ENCODE data around the gene KIAA0319L.
"Not testable (repeated sequence)": the region's sequence is repeated elsewhere in the genome, so short reads cannot be mapped to it uniquely, and the experiment has no call there.

KIAA0319L gene

DNA sequence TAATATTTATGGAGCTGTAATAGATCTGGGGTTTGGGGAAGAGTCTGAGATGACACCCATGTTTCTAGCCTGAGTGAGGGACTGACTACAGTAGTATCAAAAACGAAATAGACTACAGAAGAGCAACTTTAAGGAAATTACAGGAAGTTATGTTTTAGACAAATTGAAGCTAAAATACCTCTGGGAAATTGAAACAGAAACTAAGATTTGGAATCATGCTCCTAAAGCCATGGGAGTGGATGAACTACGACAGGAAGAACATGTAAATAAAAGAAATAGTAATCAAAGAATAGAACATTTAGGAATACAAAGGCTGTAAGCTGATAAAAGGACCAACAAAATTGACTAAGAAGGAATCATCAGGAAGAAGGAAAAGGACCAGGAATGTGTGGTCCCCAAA lies 68.9 kb downstream of the KIAA0319L start:
- no peak for DNase-seq (ENCODE audit: low read depth)

DNA sequence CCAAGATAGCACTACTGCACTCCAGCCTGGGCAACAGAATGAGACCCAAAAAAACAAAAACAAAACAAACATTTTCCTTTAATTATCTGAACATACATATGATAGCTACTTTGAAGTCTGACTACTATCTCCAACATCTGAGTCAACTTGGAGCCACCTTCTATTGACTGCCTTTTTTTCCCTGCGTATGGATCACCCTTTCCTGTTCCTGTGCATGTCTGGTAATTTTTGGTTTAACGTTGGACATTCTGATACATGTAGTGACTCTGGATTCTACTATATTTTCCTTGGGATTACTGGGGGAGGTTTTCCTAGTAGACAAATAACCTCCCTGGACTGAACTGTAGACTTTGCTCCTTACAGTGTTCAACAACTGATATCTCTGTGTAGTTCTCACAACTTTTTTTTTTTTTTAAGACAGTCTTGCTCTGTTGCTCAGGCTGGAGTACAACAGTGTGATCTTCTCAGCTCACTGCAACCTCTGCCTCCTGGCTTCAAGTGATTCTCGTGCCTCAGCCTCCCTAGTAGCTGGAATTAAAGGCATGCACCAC lies 70.3 kb downstream of the KIAA0319L start:
- DNase-seq (ENCODE audit: low read depth), result no peak

DNA sequence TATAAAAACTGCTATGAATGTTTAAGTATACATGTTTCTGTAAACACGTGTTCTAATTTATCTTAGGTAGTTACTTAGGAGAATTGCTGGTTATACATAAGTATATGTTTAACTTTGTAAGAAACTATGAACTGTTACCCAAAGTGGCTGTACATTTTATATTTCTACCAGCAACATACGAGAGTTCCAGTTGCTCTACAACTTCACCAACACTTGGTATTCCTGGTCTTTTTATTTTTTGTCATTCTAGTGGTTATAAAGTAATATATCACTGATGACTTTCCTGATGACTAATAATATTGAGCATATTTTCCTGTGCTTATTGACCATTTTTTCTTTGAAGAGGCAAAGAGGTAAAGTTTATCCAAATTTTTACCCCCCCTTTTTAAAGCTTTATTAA lies 76.0 kb downstream of the KIAA0319L start:
- DNase-seq (ENCODE audit: low read depth), result no peak

DNA sequence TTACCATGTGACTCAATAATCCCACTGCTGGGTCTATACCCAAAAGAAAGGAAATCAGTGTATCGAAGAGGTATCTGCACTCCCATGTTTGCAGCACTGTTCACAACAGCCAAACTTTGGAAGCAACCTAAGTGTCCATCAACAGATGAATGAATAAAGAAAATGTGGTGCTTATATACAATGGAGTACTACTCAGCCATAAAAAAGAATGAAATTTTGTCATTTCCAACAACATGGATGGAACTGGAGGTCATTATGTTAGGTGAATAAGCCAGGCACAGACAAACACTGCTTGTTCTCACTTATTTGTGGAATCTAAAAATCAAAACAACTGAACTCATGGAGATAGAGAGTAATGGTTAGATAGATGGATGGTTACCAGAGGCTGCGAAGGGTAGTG lies 79.3 kb downstream of the KIAA0319L start:
- DNase-seq (ENCODE audit: low read depth), result no peak

DNA sequence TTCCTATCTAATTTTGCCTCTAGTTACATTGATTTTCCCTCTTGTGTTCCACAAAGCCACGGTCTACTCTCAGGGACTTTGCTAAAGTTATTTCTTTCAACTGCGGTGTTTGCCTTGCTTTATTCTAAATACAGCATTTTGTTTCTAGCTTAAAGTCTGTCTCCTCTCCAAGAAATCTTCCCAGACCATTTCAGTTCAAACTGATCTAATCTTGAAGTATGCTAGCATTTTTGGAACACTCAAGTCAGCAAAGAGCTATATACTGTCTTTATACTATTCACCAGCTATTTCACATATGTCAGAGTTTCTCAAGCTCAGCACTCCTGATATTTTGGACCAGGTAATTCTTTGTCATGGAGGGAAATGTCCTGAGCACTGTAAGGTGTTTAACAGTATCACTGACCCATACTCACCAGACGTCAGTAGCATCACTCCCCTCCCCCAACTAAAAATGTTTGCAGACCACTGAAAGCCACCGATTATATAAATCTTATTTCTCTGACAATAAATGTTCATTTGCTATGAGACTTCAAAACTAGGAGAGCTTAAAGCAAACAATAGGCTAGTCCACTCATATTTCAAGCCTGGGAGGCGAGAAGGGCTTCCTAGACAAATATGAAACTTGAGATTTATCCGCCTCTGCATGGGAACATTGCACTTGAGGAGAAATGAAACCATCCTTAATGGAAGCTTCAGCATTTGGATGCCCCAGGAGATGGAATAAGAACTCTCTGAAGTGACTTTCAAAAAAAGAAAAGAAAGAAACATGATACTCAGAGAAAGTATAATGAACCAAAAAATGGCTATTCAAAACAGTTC lies 81.1 kb downstream of the KIAA0319L start:
- no peak for DNase-seq (ENCODE audit: low read depth)

DNA sequence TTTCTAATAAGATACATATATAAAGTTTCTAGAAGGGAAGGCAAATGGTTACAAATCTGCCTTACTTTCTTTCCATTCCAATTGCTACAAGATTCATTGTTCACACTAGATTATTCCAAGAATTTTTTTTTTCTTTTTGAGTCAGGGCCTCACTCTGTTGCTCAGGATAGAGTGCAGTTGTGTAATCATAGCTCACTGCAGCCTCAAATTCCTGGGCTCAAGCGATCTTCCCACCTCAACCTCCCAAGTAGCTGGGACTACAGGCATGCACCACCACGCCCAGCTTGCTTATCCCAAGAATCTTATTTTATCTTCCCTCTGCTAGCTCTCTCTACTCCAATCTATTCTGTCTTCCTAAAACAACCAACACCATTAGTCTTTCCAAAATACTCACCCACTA lies 81.8 kb downstream of the KIAA0319L start:
- no peak for DNase-seq (ENCODE audit: low read depth)

DNA sequence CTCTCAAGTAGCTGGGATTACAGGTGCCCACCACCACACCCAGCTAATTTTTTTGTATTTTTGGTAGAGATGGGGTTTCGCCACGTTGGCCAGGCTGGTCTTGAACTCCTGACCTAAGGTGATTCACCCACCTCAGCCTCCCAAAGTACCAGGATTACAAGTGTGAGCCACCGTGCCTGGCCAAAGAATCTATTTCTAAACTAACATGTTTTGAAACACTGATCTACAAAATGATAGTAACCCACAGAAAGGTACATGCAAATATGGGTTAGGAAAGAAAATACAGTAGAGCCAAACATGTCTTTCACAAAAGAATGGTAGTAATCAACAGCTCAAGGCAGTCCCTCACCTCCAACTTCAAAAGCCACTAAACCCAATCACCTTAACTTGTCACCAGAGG lies 84.0 kb downstream of the KIAA0319L start:
- DNase-seq (ENCODE audit: low read depth), result not testable (repeated sequence)

DNA sequence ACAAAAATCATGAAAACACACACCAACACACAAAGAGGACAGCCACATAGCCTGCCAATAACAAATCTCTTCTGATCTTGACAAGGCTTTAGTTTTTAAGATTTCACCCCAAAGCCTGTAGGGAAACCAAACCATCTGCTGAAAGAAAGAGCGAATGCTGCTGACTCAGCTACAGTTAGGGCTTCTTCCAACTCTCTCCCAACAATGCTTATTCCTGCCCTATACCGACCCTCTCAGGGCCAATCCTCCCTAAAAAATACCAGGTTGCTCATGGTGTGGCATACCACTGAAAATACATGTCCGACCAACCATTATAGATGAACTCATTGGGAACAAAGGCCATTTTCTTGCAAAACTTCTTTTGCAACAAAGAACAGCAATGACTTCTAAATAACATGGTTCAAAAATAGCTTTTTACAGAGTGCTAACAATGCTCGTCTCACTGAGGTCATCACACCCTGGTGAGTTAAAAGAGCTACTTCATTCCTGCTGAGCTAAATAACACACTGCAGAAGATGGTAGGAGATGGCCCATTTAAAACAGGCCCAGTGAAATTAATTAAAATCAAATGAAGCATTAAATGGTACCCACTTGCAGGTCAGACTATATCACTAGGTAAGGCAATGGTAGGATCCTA lies 86.1 kb downstream of the KIAA0319L start:
- DNase-seq (ENCODE audit: low read depth), result no peak

DNA sequence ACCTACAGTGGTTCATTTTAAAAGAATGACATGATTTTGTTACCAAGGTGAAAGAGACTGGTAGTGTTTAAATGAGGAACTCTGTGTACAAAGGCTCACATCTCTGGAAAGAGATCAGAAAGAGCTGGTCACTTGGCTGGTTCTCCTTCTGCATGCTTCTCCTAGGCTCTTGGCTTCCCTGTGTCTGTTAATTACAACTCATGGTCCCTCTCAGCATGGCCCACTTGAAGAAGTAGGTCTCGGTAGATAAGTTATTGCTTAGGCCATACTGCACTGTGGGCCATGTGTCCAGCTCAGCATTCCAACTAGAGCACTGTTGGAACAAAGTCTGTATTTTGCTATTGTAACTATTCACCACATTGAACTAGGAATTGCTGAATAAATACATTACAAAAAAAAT lies 91.1 kb downstream of the KIAA0319L start:
- no peak for DNase-seq (ENCODE audit: low read depth)

DNA sequence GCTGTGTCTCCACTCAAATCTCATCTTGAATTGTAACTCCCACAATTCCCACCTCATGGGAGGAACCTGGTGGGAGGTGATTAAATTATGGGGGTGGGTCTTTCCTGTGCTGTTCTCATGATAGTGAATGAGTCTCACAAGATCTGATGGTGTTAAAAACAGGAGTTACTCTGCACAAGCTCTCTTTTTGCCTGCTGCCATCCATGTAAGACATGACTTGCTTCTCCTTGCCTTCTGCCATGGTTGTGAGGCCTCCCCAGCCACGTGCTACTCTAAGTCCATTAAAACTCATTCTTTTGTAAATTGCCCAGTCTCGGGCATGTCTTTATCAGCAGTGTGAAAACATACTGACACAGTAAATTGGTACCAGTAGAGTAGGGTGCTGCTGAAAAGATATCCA lies 93.5 kb downstream of the KIAA0319L start:
- DNase-seq (ENCODE audit: low read depth), result not testable (repeated sequence)

DNA sequence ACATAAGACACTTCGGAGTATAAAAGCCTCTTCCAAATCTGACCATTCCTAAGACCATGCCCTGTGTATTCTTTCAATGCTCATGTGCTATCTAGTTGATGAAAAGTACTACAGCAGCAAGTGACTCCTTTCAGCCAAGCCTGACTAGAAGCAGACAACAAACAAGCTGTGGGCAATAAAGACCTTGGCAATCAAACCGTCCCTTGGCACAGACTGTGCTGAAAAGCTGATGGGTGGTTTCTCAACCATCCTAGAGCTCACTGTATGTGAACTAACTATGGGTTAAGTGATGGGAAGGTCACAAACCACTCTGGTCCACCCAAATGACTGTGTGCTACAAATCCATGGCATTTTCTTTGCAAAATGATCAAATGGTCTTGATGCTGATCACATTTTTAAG lies 94.0 kb downstream of the KIAA0319L start:
- no peak for DNase-seq (ENCODE audit: low read depth)

DNA sequence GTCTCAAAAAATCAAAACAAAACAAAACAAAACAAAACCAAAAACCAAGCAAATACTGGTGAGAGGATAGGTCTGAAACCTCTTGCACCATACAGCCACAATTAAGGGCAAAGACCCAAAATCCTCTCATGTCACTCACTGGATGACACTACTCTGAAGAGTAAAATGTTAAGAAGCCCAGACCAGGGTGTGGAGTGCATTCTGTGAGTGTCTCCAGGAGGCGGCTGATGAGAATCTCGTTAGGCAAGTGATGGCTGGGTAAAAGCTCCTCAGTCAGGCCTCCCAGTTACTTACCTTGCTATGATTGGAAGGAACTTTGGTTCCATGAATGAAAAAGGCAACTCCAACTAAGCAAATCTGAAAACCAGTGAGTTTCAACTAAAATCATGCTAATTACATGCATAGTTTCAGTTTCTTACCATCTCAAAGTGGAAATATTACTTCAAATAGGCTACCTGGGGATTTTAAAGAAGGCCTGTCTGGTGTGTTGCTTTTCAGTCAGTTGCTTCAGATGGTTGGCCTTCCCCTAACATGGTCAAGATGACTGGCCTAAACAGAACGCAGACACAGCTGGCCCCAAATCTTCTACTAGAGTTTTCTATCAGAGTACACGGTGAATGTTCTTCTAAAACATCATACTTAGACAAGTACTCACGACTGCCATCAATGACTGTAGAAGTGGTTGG lies 95.1 kb downstream of the KIAA0319L start:
- no peak for DNase-seq (ENCODE audit: low read depth)

DNA sequence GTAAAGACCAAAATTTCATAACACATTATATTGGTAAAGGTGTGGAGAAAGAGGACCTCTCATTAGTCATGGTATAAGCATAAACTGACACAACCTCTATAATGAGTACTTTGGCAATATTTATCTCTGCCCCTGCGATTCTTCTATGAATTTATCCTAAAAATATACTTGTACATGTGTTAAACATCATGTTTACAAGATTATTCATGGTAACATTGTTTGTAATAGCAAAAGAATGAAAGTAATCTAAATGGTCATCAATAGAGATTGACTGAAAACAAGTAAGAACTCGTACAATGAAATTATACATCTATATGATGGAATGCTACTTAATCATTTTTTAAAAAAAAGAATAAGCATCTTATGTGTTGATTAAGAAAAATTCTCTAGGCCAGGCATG lies 96.4 kb downstream of the KIAA0319L start:
- no peak for DNase-seq (ENCODE audit: low read depth)

DNA sequence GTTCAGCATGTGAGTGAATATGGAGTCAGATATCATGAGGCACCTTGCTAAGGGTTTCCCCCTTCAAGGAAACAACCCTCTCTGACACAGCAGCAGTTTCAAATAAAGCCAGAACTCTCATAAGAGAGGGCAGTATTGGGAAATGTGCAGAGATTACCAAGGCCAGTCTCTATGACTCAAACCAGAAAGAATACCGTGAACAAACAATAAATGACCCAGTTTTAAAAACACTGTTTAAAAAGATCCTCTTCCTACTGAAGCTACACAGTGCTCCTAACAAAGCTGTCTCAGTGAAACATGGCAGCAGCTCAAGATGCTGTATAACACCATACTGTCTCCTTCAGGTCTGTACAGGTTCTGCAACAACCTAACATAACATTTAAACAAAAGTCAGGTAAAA lies 102.6 kb downstream of the KIAA0319L start:
- no peak for DNase-seq (ENCODE audit: low read depth)

DNA sequence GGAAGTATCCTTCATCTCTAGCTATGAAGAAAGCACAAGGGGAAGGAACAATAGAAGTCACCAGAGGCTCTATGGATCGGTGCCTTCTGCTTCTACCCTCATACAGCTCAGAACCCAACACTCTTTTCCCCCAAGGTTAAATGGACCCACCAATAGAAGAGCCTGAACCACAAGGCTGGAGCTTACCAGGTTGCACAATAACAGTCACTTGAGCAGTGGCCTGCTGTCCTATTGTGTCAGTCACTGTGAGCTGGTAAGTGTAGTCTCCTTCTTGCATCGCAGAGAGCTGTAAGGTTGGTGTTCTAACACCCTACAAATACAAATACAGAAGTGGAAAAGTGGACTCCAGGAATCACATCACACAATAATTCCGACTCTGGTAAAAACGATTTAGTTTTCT lies 103.0 kb downstream of the KIAA0319L start:
- no peak for DNase-seq (ENCODE audit: low read depth)

DNA sequence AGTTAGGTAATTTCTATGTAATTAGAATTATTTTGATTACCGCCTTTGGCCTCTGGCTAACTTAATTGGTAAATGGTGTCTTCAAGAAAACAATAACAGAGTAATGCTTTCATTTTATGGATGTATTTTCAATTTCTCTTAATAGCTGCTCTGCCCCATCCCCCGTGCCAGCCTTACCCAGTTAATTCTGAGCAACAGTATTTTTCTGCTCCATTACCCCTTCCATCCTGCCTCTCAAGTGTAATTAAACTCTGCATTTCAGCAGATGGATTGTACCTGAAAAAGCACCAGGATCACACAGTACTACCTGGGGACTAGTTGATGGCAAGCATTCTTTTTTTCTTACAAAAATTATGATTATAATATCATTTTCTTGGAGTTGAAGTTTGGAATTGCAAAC lies 104.2 kb downstream of the KIAA0319L start:
- no peak for DNase-seq (ENCODE audit: low read depth)

DNA sequence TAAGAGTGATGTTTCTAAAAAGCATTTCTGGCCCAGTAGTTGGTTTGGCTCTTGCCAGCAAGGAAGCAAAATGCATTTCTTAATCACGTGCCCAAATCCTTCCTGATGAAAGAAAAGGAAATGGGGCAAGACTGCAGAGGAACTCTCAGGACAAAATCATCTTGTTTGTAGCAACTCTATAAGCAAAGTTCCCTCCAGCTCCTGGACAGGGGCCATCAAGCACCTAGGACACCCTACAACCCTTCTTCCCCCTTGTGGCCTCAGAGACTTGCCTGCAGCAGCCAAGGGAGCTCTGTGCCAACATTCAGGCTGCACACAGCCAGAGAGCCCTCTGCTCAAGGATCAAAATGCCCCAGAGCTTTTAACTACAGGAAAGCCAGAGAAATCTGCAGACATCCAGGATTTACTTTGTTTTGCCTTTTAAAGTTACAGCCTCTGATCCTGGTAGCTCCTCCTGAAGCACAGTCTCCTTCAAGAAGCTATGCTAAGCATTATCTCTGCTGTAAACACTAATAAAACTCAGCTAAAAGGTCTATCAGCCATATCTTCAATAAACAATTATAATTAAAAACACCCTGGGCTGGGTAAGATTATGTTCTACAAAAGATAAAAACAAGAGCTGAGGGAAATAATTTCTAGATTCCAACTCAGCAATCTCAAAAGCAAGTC lies 105.0 kb downstream of the KIAA0319L start:
- no peak for DNase-seq (ENCODE audit: low read depth)

DNA sequence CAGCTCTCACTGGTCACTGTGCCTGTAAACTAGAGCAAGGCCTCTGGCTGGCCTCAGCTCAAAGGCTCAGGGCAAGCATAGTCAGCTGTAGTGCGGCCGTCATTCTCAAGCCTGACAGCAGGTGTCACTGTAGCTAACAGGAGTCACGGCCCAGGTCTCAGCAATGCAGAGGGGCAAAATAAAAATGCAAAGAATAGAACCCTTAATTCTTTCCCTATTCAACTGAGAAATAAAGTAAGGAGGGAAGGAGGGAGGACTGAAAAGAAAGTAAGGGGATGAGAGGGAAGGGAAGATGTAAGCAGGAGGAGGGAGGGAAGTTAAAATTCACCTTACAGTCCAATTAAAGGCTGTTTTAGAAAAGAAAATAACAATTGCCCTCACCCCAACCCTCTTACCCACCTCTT lies 106.1 kb downstream of the KIAA0319L start:
- DNase-seq (ENCODE audit: low read depth), result peak; percentile 47

DNA sequence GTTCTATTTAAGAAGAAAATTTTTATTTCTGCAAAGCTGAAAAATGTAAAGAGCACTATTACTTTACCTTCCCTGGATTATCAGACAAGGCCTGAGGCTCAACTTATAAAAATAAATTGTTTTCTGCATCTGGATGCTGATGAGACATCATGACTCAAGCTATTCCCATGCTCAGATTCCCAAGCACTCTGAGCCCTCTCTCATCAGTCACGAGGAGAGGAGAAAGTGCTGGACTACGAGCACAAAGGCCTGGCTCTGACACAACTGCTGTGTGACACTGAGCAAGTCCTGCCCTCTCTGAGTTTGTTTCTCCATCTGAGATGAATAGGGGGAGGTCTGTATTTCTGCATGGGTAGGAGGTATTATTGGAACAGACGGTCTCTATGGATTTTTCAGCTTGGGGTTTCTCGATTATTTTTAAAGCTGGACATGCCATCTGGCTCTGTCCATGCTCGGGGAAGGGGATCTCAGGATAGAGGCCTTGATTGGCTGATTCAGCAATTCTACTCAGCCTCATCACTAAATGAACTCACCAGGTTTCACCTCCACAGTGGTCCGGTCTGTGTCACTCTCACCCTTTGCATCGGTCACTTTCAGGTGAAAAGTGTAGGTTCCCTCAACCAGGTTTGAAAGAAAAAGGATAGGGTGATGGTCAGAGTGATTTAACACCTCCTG lies 107.7 kb downstream of the KIAA0319L start:
- no peak for DNase-seq (ENCODE audit: low read depth)

DNA sequence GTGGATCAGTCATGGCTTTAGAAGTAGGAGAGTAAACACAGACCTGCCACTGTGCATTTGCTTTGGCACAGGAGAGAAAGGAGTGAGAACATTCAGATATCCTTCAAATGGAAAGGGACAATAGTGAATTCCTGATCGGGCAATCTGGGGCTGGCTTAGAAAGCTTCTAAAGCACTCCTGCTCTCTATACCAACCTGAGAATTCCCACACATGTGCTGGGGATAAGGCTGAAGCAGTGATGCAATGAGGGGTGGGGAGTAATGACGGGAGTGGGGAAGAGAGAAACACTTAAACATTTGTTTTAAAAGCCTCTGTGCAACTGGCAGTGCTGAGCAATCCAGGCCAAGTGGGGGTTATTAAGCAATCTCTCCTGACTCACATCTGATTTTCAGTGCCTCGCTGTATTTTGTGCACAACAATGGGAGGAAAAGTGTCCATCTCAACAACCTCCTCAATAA lies 108.8 kb downstream of the KIAA0319L start:
- DNase-seq (ENCODE audit: low read depth), result no peak

DNA sequence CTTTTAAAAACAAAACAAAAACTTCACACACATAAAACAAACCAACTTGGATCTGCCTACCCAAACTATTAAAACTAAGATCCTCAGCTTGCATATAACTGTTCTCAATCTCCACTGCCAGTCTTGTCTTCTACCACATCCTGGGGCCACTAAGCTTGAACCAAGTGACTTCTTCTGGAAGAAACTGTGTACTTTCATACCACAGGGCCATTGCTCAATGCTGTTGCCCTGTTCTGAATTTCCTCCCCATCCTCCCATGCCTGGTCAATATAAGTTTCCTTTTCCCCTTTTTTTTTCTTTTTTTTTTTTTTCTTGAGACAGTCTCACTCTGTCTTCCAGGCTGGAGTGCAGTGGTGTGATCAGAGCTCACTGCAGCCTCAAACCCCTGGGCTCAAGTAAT lies 109.9 kb downstream of the KIAA0319L start:
- DNase-seq (ENCODE audit: low read depth), result no peak

DNA sequence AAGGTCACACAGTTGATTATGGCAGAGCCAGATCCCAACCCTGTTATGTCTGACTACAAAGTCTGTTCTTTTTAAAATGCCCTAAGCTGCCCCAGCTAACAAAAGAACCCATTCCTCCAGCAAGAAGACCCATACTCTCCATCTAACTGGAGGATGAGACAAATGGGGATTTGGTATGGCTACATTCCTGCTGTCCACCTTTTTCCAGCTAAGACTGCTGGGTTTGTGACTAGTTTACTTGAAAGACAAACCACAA lies 112.8 kb downstream of the KIAA0319L start:
- DNase-seq (ENCODE audit: low read depth), result no peak

All from stimulated activated CD8-positive, alpha-beta memory T cell treated with anti-CD3 and anti-CD28 coated beads, Interleukin-15, amount 100 ng/mL, for 24 hours (primary cell).